ENCODE data around the gene NDC80. TPM values are rescaled to one million over a fixed set of nuclear protein-coding genes. Genes with fewer than 3 reads are reported as not detected.

The NDC80 gene
- total and polyA plus RNA-seq, 9 of the 15 experiments (the other 6 are each of a cell fraction or from before 2014, with no cell fraction given): 65.2 to 97.9 (median 83.3) TPM

- TF ChIP-seq, protein P1, sequence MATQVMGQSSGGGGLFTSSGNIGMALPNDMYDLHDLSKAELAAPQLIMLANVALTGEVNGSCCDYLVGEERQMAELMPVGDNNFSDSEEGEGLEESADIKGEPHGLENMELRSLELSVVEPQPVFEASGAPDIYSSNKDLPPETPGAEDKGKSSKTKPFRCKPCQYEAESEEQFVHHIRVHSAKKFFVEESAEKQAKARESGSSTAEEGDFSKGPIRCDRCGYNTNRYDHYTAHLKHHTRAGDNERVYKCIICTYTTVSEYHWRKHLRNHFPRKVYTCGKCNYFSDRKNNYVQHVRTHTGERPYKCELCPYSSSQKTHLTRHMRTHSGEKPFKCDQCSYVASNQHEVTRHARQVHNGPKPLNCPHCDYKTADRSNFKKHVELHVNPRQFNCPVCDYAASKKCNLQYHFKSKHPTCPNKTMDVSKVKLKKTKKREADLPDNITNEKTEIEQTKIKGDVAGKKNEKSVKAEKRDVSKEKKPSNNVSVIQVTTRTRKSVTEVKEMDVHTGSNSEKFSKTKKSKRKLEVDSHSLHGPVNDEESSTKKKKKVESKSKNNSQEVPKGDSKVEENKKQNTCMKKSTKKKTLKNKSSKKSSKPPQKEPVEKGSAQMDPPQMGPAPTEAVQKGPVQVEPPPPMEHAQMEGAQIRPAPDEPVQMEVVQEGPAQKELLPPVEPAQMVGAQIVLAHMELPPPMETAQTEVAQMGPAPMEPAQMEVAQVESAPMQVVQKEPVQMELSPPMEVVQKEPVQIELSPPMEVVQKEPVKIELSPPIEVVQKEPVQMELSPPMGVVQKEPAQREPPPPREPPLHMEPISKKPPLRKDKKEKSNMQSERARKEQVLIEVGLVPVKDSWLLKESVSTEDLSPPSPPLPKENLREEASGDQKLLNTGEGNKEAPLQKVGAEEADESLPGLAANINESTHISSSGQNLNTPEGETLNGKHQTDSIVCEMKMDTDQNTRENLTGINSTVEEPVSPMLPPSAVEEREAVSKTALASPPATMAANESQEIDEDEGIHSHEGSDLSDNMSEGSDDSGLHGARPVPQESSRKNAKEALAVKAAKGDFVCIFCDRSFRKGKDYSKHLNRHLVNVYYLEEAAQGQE (IDR thresholded peaks at IDR 0.05; ENCODE audit: borderline replicate concordance): no peak
- TF ChIP-seq, protein P1 (CRISPR knock-in tag; IDR thresholded peaks at IDR 0.05; ENCODE audit: low read depth): no peak
- TF ChIP-seq ZNF431 (CRISPR knock-in tag; IDR thresholded peaks at IDR 0.05) (no peak), SFPQ (IDR thresholded peaks at IDR 0.05; ENCODE audit: low read depth, low read length) (no peak), ARID1B (IDR thresholded peaks at IDR 0.05) (peak; percentile 77), MECOM (CRISPR knock-in tag; IDR thresholded peaks at IDR 0.05) (peak; percentile 14; the same call in 1 of the 2 replicates), ZNF146 (CRISPR knock-in tag; IDR thresholded peaks at IDR 0.05; ENCODE audit: unreplicated experiment) (no peak), NUFIP1 (IDR thresholded peaks at IDR 0.05; ENCODE audit: partially characterized antibody) (peak; percentile 58), NFYB (IDR thresholded peaks at IDR 0.05; ENCODE audit: extremely low read depth, insufficient read length) (no peak), ZNF23 (CRISPR knock-in tag; IDR thresholded peaks at IDR 0.05) (no peak), YBX1 (IDR thresholded peaks at IDR 0.05) (no peak), NR3C1 (CRISPR knock-in tag; IDR thresholded peaks at IDR 0.05) (no peak), PYGO2 (tag; IDR thresholded peaks at IDR 0.05) (no peak)
- TF ChIP-seq, protein P2, sequence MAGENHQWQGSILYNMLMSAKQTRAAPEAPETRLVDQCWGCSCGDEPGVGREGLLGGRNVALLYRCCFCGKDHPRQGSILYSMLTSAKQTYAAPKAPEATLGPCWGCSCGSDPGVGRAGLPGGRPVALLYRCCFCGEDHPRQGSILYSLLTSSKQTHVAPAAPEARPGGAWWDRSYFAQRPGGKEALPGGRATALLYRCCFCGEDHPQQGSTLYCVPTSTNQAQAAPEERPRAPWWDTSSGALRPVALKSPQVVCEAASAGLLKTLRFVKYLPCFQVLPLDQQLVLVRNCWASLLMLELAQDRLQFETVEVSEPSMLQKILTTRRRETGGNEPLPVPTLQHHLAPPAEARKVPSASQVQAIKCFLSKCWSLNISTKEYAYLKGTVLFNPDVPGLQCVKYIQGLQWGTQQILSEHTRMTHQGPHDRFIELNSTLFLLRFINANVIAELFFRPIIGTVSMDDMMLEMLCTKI (IDR thresholded peaks at IDR 0.05; ENCODE audit: partially characterized antibody): no peak
Observed at GRCh38 chr18:2657788-2658458, 86.6 kb downstream of the NDC80 start (continued).

All from K562 (cell line).